Body of pancreas (tissue), 4 donors: ENCODE results near the gene KDELR1.

ENCODE experiments used
- POLR2A ChIP-seq, 3 donors: fragments of 450-650 bp; IDR thresholded peaks; one replicate each; pipeline ENCODE4 v1.6.1; 2016; ENCODE audit warnings: antibody characterized with exemption in 3 of 3, mild to moderate bottlenecking in 2 of 3
- TF ChIP-seq, protein P1 (sequence below), 7 experiments: fragments of 450-650 bp in 4 of 7; fragments of 200-600 bp in 3 of 7; sonication (generic) in 3 of 7; IDR thresholded peaks; one replicate each; pipeline ENCODE4 v1.5.1; 2016 to 2019; ENCODE audit warnings: antibody characterized with exemption in 7 of 7

DNA sequence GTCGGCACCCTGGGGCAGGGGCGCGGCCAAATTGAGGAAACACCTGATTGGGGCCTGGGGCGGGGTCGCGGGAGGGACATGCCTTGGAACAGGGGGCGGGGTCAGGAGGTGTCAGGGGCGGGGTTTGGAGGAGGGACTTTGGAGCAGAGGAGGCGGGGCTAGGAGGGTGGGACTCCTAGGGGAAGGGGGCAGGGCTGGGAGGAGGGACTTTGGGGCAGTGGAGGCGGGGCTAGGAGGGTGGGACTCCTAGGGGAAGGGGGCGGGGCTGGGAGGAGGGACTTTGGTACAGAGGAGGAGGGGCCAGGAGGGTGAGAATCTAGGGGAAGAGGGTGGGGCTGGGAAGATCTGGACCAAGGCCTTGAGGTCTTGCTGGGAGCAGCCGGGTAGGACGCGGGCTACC, 24.0 kb upstream of the KDELR1 start:
- TF ChIP-seq, protein P1, sequence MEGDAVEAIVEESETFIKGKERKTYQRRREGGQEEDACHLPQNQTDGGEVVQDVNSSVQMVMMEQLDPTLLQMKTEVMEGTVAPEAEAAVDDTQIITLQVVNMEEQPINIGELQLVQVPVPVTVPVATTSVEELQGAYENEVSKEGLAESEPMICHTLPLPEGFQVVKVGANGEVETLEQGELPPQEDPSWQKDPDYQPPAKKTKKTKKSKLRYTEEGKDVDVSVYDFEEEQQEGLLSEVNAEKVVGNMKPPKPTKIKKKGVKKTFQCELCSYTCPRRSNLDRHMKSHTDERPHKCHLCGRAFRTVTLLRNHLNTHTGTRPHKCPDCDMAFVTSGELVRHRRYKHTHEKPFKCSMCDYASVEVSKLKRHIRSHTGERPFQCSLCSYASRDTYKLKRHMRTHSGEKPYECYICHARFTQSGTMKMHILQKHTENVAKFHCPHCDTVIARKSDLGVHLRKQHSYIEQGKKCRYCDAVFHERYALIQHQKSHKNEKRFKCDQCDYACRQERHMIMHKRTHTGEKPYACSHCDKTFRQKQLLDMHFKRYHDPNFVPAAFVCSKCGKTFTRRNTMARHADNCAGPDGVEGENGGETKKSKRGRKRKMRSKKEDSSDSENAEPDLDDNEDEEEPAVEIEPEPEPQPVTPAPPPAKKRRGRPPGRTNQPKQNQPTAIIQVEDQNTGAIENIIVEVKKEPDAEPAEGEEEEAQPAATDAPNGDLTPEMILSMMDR (IDR thresholded peaks at IDR 0.05): no peak
- no peak for TF ChIP-seq POLR2A (IDR thresholded peaks at IDR 0.05)
